Measurements from ENCODE around the gene CSH1. TPM values are rescaled to one million over a fixed set of nuclear protein-coding genes. Genes with fewer than 3 reads are reported as not detected.
"Not testable (repeated sequence)": the region's sequence is repeated elsewhere in the genome, so short reads cannot be mapped to it uniquely, and the experiment has no call there.

Gene CSH1
- total RNA-seq, 1 experiment from 2014 or later, result not detected

DNA sequence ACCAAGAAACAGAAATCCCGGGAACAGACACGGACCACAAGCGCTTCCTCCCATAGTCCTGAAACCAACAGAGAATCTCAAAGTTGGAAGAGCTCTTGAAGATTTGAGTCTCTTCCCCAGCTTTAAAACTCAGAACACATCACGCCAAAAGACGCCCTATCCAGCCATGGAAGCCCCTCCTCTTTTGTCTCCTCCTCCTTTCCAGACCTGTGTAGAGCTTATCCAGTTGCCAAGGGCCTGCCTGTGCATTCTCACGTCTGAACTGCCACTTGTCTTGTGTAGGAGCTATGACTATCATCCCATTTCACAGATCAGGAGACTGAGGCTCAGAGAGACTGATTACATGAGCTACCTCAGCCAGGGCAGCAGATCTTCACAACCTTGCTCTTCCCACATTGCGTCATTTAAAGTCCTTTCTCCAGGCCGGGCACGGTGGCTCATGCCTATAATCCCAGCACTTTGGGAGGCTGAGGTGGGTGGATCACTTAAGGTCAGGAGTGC lies 13.7 kb downstream of the CSH1 start:
- H3K4me1 Mint-ChIP-seq (ENCODE audit: low read depth, unreplicated experiment); intact Hi-C loops (cut with micrococcal nuclease; ENCODE audit: unreplicated experiment); DNase-seq; H3K36me3 Mint-ChIP-seq (ENCODE audit: insufficient read depth, unreplicated experiment); H3K9me3 Mint-ChIP-seq (ENCODE audit: low read depth, unreplicated experiment); H3K4me3 Mint-ChIP-seq (ENCODE audit: low read depth, unreplicated experiment); BruUV-seq (replicated peaks); H3K27ac Mint-ChIP-seq (ENCODE audit: unreplicated experiment): not testable (repeated sequence)
- peaks cover 49% of the 10 kb centered on the region for H3K27me3 Mint-ChIP-seq (ENCODE audit: unreplicated experiment)
- CTCF ChIA-PET, result interaction anchor here (0.9 kb wide), 1 partner anchor 36 kb away, joined by 4 read pairs; no protein-coding TSS in a partner anchor

DNA sequence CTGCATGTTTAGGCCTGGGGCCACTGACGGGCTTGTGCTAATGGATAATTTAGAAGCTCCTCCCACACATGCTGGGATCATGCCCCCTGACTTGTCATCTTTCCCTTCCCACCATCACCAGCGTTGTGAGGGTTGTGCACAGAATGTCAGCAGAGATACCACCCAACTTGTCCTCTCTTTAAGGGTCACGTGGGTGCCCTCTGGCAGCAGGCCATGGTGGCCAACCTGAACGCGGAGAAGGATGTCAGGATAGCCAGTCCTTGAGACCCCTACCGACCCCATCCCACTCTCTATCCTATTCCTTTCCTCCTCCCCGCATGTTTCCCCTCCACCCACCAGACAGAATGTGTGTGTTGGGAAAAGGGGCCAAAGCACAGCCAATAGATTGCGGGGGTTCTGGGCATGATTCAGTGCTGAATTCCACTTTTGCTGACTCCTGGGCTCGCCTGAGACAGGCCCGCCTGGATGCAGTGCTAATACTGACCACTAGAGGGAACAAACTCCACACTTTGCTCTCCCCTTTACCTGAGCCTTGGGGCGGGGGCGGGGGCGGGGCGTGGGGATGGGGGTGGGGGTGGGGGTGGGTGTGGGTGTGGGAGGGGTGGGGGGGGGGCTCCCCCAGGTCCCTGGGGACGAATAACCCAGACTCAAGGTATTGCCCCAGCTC lies 14.3 kb downstream of the CSH1 start, which contains the start of gene GH2:
TSS of gene GH2 (minus strand) at position 10 of the 667 bp plus-strand sequence. CDS start 143 bp downstream, outside the sequence.
- Mint-ChIP-seq H3K4me3 (ENCODE audit: low read depth, unreplicated experiment) (no peak within 1 kb of the TSS), H3K4me1 (ENCODE audit: low read depth, unreplicated experiment) (no peaks in the 10 kb centered on the region), H3K27me3 (ENCODE audit: unreplicated experiment) (peaks cover 46% of the 10 kb centered on the region), H3K9me3 (ENCODE audit: low read depth, unreplicated experiment) (no peaks in the 10 kb centered on the region), H3K36me3 (ENCODE audit: insufficient read depth, unreplicated experiment) (no peaks in the 10 kb centered on the region), H3K27ac (ENCODE audit: unreplicated experiment) (no peak within 1 kb of the TSS)
- TF ChIP-seq, protein P1, sequence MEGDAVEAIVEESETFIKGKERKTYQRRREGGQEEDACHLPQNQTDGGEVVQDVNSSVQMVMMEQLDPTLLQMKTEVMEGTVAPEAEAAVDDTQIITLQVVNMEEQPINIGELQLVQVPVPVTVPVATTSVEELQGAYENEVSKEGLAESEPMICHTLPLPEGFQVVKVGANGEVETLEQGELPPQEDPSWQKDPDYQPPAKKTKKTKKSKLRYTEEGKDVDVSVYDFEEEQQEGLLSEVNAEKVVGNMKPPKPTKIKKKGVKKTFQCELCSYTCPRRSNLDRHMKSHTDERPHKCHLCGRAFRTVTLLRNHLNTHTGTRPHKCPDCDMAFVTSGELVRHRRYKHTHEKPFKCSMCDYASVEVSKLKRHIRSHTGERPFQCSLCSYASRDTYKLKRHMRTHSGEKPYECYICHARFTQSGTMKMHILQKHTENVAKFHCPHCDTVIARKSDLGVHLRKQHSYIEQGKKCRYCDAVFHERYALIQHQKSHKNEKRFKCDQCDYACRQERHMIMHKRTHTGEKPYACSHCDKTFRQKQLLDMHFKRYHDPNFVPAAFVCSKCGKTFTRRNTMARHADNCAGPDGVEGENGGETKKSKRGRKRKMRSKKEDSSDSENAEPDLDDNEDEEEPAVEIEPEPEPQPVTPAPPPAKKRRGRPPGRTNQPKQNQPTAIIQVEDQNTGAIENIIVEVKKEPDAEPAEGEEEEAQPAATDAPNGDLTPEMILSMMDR (IDR thresholded peaks at IDR 0.05; ENCODE audit: unreplicated experiment), result no peak
- BruUV-seq (replicated peaks), result no TSS peak
- peak; percentile 56 for DNase-seq
- intact Hi-C loops (cut with micrococcal nuclease; ENCODE audit: unreplicated experiment), result no loop called here
- CTCF ChIA-PET, result interaction anchor here (0.6 kb wide), 1 partner anchor 29 kb away, joined by 4 read pairs; no protein-coding TSS in a partner anchor

DNA sequence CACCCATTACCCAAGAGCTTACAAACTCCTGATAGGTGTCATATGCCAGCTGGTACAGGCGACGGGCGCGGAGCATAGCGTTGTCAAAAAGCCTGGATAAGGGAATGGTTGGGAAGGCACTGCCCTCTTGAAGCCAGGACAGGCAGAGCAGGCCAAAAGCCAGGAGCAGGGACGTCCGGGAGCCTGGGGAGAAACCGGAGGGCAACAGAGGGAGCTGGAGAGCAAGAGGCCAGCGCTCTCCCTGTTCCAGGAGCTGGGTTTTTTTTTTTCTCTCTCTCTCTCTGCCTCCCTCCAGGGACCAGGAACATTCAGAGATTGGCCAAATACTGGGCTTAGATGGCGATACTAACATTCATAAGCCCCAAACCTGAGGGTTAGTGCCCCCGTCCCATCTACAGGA lies 15.0 kb downstream of the CSH1 start:
- H3K4me3 Mint-ChIP-seq (ENCODE audit: low read depth, unreplicated experiment); intact Hi-C loops (cut with micrococcal nuclease; ENCODE audit: unreplicated experiment); H3K4me1 Mint-ChIP-seq (ENCODE audit: low read depth, unreplicated experiment); DNase-seq; H3K9me3 Mint-ChIP-seq (ENCODE audit: low read depth, unreplicated experiment); BruUV-seq (replicated peaks); H3K27ac Mint-ChIP-seq (ENCODE audit: unreplicated experiment); H3K36me3 Mint-ChIP-seq (ENCODE audit: insufficient read depth, unreplicated experiment): not testable (repeated sequence)
- H3K27me3 Mint-ChIP-seq (ENCODE audit: unreplicated experiment), result peaks cover 45% of the 10 kb centered on the region
- CTCF ChIA-PET, result interaction anchor here (0.6 kb wide), 1 partner anchor 30 kb away, joined by 4 read pairs; no protein-coding TSS in a partner anchor

DNA sequence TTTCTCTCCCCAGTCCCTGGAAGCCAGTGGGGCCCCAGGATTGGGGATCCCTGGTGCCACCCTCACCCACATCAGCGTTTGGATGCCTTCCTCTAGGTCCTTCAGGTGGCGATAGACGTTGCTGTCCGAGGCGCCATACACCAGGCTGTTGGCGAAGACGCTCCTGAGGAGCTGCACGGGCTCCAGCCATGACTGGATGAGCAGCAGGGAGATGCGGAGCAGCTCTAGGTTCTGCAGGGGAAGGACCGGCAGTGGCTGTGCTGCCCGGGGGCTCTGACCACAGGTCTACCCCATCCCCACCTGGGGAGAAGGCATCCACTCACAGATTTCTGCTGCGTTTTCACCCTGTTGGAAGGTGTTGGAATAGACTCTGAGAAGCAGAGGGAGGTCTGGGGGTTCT lies 15.7 kb downstream of the CSH1 start:
- TF ChIP-seq, protein P1 (IDR thresholded peaks at IDR 0.05; ENCODE audit: unreplicated experiment), result no peak
- H3K36me3 Mint-ChIP-seq (ENCODE audit: insufficient read depth, unreplicated experiment), result no peaks in the 10 kb centered on the region
- CTCF ChIA-PET, result no interaction called here
- H3K27me3 Mint-ChIP-seq (ENCODE audit: unreplicated experiment), result peaks cover 49% of the 10 kb centered on the region
- BruUV-seq (replicated peaks), result no TSS peak
- H3K9me3 Mint-ChIP-seq (ENCODE audit: low read depth, unreplicated experiment), result no peaks in the 10 kb centered on the region
- DNase-seq, result no peak
- no peak overlapping the region for H3K27ac Mint-ChIP-seq (ENCODE audit: unreplicated experiment)
- intact Hi-C loops (cut with micrococcal nuclease; ENCODE audit: unreplicated experiment), result no loop called here
- H3K4me1 Mint-ChIP-seq (ENCODE audit: low read depth, unreplicated experiment), result no peaks in the 10 kb centered on the region
- no peak overlapping the region for H3K4me3 Mint-ChIP-seq (ENCODE audit: low read depth, unreplicated experiment)

DNA sequence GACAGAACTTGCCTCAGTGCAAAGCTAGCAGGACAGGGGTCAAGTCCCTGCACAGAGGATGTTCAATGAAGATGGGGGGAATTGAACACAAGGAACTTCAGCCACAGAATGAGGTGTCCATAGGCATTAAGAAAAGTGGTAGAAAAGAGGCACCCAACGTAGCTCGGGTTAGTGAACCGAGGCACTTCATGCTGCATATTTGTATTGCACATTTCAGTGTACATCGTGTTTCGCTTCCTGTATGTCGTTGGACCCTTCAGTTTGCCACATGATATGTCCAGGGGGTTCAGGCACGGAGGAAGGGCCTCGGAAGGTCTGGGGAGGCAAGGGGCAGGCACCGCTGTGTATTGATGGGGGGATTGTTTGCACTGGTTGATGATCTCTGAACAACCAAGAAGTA lies 18.0 kb downstream of the CSH1 start:
- CTCF ChIA-PET; intact Hi-C loops (cut with micrococcal nuclease; ENCODE audit: unreplicated experiment); BruUV-seq (replicated peaks); DNase-seq; H3K4me3 Mint-ChIP-seq (ENCODE audit: low read depth, unreplicated experiment); H3K27ac Mint-ChIP-seq (ENCODE audit: unreplicated experiment); H3K36me3 Mint-ChIP-seq (ENCODE audit: insufficient read depth, unreplicated experiment); H3K4me1 Mint-ChIP-seq (ENCODE audit: low read depth, unreplicated experiment); H3K9me3 Mint-ChIP-seq (ENCODE audit: low read depth, unreplicated experiment): not testable (repeated sequence)
- peaks cover 61% of the 10 kb centered on the region for H3K27me3 Mint-ChIP-seq (ENCODE audit: unreplicated experiment)

DNA sequence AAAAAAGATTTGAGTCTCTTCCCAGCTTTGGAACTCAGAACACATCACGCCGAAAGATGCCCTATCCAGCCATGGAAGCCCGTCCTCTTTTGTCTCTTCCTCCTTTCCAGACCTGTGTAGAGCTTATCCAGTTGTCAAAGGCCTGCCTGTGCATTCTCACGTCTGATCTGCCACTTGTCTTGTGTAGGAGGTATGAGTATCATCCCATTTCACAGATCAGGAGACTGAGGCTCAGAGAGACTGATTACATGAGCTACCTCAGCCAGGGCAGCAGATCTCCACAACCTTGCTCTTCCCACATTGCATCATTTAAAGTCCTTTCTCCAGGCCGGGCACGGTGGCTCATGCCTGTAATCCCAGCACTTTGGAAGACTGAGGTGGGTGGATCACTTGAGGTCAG lies 21.7 kb downstream of the CSH1 start:
- H3K9me3 Mint-ChIP-seq (ENCODE audit: low read depth, unreplicated experiment); BruUV-seq (replicated peaks); H3K4me1 Mint-ChIP-seq (ENCODE audit: low read depth, unreplicated experiment); H3K4me3 Mint-ChIP-seq (ENCODE audit: low read depth, unreplicated experiment); H3K36me3 Mint-ChIP-seq (ENCODE audit: insufficient read depth, unreplicated experiment); intact Hi-C loops (cut with micrococcal nuclease; ENCODE audit: unreplicated experiment); H3K27ac Mint-ChIP-seq (ENCODE audit: unreplicated experiment); DNase-seq: not testable (repeated sequence)
- CTCF ChIA-PET, result interaction anchor here (0.6 kb wide), 1 partner anchor 405 kb away, joined by 3 read pairs; no protein-coding TSS in a partner anchor
- H3K27me3 Mint-ChIP-seq (ENCODE audit: unreplicated experiment), result peaks cover 42% of the 10 kb centered on the region

DNA sequence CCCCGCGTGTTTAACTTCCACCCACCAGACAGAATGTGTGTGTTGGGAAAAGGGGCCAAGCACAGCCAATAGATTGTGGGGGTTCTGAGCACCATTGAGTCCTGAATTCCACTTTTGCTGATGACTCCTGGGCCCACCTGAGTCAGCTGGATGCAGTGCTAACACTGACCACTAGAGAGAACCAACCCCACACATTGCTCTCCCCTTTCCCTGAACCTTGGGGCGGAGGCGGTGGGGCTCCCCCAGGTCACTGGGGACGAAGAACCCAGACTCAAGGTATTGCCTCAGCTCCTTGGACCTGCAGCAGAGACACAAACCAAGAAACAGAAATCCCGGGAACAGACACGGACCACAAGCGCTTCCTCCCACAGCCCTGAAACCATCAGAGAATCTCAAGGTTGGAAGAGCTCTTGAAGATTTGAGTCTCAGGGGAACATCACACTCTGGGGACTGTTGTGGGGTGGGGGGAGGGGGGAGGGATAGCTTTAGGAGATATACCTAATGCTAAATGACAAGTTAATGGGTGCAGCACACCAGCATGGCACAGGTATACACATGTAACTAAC lies 22.2 kb downstream of the CSH1 start:
- intact Hi-C loops (cut with micrococcal nuclease; ENCODE audit: unreplicated experiment); H3K36me3 Mint-ChIP-seq (ENCODE audit: insufficient read depth, unreplicated experiment); H3K9me3 Mint-ChIP-seq (ENCODE audit: low read depth, unreplicated experiment); H3K4me1 Mint-ChIP-seq (ENCODE audit: low read depth, unreplicated experiment); DNase-seq; H3K4me3 Mint-ChIP-seq (ENCODE audit: low read depth, unreplicated experiment); BruUV-seq (replicated peaks); CTCF ChIA-PET; H3K27ac Mint-ChIP-seq (ENCODE audit: unreplicated experiment): not testable (repeated sequence)
- peaks cover 42% of the 10 kb centered on the region for H3K27me3 Mint-ChIP-seq (ENCODE audit: unreplicated experiment)

DNA sequence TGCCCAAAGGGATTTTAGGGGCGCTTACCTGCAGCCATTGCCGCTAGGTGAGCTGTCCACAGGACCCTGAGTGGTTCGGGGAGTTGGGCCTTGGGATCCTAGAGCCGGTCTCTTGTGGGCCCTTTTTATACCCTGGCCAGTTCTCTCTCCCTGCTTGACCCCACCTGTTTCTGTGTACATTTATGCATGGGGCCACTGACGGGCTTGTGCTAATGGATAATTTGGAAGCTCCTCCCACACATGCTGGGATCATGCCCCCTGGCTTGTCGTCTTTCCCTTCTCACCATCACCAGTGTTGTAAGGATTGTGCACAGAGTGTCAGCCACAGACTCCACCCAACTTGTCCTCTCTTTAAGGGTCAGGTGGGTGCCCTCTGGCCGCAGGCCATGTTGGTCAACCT lies 22.8 kb downstream of the CSH1 start, which contains the start of gene CSH2:
TSS of gene CSH2 (minus strand) at position 101 of the 400 bp plus-strand sequence. CDS start at position 38, 63 bp downstream.
- H3K9me3 Mint-ChIP-seq (ENCODE audit: low read depth, unreplicated experiment); H3K36me3 Mint-ChIP-seq (ENCODE audit: insufficient read depth, unreplicated experiment); DNase-seq; CTCF ChIA-PET; H3K4me3 Mint-ChIP-seq (ENCODE audit: low read depth, unreplicated experiment); BruUV-seq (replicated peaks); H3K27ac Mint-ChIP-seq (ENCODE audit: unreplicated experiment); intact Hi-C loops (cut with micrococcal nuclease; ENCODE audit: unreplicated experiment); H3K4me1 Mint-ChIP-seq (ENCODE audit: low read depth, unreplicated experiment): not testable (repeated sequence)
- peaks cover 40% of the 10 kb centered on the region for H3K27me3 Mint-ChIP-seq (ENCODE audit: unreplicated experiment)

All from Calu3 (cell line).